ENCODE results near the gene MCF2L2. TPM values are rescaled to one million over a fixed set of nuclear protein-coding genes. Genes with fewer than 3 reads are reported as not detected.

The MCF2L2 gene
- polyA plus RNA-seq, 1 donor from 2014 or later, result 9.3 TPM

- no peak overlapping the region for H2AFZ ChIP-seq (ENCODE audit: low read depth, low read length)
- no peaks in the 10 kb centered on the region for H3F3A ChIP-seq (ENCODE audit: insufficient read depth, low read length, poor library complexity, severe bottlenecking)
- no peaks in the 10 kb centered on the region for H3K27me3 ChIP-seq (ENCODE audit: insufficient read depth, low read depth, low read length)
- no peaks in the 10 kb centered on the region for H4K20me1 ChIP-seq (ENCODE audit: insufficient read depth)
- no peaks in the 10 kb centered on the region for H3K79me2 ChIP-seq (replicated peaks; ENCODE audit: insufficient read depth, low read length)
- H3K9me3 ChIP-seq (ENCODE audit: low read length), result no peaks in the 10 kb centered on the region
- no peak overlapping the region for H3K4me2 ChIP-seq (ENCODE audit: low read length)
- no peak overlapping the region for H3K4me3 ChIP-seq (ENCODE audit: low read length)
- H3K9me2 ChIP-seq (ENCODE audit: insufficient read depth, low read length), result no peaks in the 10 kb centered on the region
- no peaks in the 10 kb centered on the region for H3K36me3 ChIP-seq (ENCODE audit: insufficient read depth, low read length)
- no peak overlapping the region for H3K9ac ChIP-seq (ENCODE audit: low read length)
- H3K27ac ChIP-seq (ENCODE audit: low read length), result no peak overlapping the region
- TF ChIP-seq POLR2AphosphoS5 (IDR thresholded peaks at IDR 0.05), result no peak
Measured at GRCh38 chr3:183339461-183340086, 88.8 kb downstream of the MCF2L2 start.

DNA sequence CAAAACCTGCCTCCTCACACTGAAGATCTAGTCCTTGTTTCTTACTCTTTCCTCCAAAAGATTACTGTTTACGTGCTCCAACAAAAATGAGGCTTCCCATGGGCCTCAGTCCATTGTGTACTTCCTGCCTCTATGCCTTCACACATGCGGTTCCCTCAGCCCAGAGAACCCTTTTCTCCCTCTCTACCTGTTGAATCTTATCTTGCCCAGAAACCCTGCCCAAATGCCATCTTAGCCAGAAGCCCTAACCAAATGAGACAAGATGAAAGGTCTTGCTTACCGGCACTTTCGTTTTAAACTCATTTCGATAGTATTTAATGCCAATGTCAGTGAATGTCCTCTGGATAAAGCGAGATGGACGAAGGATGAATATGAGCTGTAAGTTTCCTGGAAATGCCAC, 89.9 kb downstream of the MCF2L2 start:
- Histone ChIP-seq H3K79me2 (replicated peaks; ENCODE audit: insufficient read depth, low read length) (no peaks in the 10 kb centered on the region), H3K9me2 (ENCODE audit: insufficient read depth, low read length) (no peaks in the 10 kb centered on the region), H3K4me2 (ENCODE audit: low read length) (no peak overlapping the region), H3F3A (ENCODE audit: insufficient read depth, low read length, poor library complexity, severe bottlenecking) (no peaks in the 10 kb centered on the region), H3K27me3 (ENCODE audit: insufficient read depth, low read depth, low read length) (no peaks in the 10 kb centered on the region), H3K36me3 (ENCODE audit: insufficient read depth, low read length) (no peaks in the 10 kb centered on the region), H3K9me3 (ENCODE audit: low read length) (no peaks in the 10 kb centered on the region), H2AFZ (ENCODE audit: low read depth, low read length) (no peak overlapping the region), H4K20me1 (ENCODE audit: insufficient read depth) (no peaks in the 10 kb centered on the region), H3K9ac (ENCODE audit: low read length) (no peak overlapping the region), H3K4me3 (ENCODE audit: low read length) (no peak overlapping the region), H3K27ac (ENCODE audit: low read length) (no peak overlapping the region)
- TF ChIP-seq EP300 (conservative IDR thresholded peaks at IDR 0.05; ENCODE audit: poor library complexity, severe bottlenecking), result no peak

DNA sequence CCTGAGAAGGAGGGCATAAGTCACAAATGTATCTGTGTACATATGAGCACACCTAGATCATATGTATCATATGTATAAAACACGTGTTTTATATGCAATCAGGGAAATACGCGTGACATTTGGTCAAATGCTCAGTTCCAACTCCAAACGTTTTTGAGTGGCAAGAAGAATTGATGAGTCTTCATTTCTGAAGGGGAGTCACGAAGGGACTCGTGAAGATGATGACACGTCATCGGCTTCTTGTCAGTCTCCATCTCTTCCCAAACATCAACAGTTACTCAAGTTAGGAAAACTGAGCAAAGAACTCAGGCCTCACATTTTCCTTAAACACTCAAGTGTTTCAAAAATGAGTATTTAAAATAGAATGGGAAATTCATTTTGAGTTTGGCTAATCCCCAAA, 95.9 kb downstream of the MCF2L2 start:
- H2AFZ ChIP-seq (ENCODE audit: low read depth, low read length), result no peak overlapping the region
- no peak for TF ChIP-seq EZH2 (IDR thresholded peaks at IDR 0.05; ENCODE audit: borderline replicate concordance, insufficient read depth, low read length, poor library complexity, severe bottlenecking)

GRCh38 chr3:183331498-183331897, 96.9 kb downstream of the MCF2L2 start:
- no peak overlapping the region for H3K9ac ChIP-seq (ENCODE audit: low read length)
- no peaks in the 10 kb centered on the region for H3K27me3 ChIP-seq (ENCODE audit: insufficient read depth, low read depth, low read length)

More for the DNA sequence above, 95.9 kb downstream of the MCF2L2 start:
- Histone ChIP-seq H3K27ac (ENCODE audit: low read length) (no peak overlapping the region), H3K9me2 (ENCODE audit: insufficient read depth, low read length) (no peaks in the 10 kb centered on the region), H4K20me1 (ENCODE audit: insufficient read depth) (no peaks in the 10 kb centered on the region), H3K9me3 (ENCODE audit: low read length) (no peaks in the 10 kb centered on the region), H3K4me2 (ENCODE audit: low read length) (no peak overlapping the region), H3K4me3 (ENCODE audit: low read length) (no peak overlapping the region), H3F3A (ENCODE audit: insufficient read depth, low read length, poor library complexity, severe bottlenecking) (no peaks in the 10 kb centered on the region), H3K9ac (ENCODE audit: low read length) (no peak overlapping the region), H3K27me3 (ENCODE audit: insufficient read depth, low read depth, low read length) (no peaks in the 10 kb centered on the region), H3K79me2 (replicated peaks; ENCODE audit: insufficient read depth, low read length) (no peaks in the 10 kb centered on the region), H3K36me3 (ENCODE audit: insufficient read depth, low read length) (no peaks in the 10 kb centered on the region)

More at GRCh38 chr3:183331498-183331897, 96.9 kb downstream of the MCF2L2 start:
- Histone ChIP-seq H3K4me3 (ENCODE audit: low read length) (no peak overlapping the region), H3K4me2 (ENCODE audit: low read length) (no peak overlapping the region), H3K79me2 (replicated peaks; ENCODE audit: insufficient read depth, low read length) (no peaks in the 10 kb centered on the region), H3F3A (ENCODE audit: insufficient read depth, low read length, poor library complexity, severe bottlenecking) (no peaks in the 10 kb centered on the region), H2AFZ (ENCODE audit: low read depth, low read length) (no peak overlapping the region), H4K20me1 (ENCODE audit: insufficient read depth) (no peaks in the 10 kb centered on the region), H3K9me2 (ENCODE audit: insufficient read depth, low read length) (no peaks in the 10 kb centered on the region), H3K9me3 (ENCODE audit: low read length) (no peaks in the 10 kb centered on the region), H3K27ac (ENCODE audit: low read length) (no peak overlapping the region), H3K36me3 (ENCODE audit: insufficient read depth, low read length) (no peaks in the 10 kb centered on the region)
- TF ChIP-seq, protein P1, sequence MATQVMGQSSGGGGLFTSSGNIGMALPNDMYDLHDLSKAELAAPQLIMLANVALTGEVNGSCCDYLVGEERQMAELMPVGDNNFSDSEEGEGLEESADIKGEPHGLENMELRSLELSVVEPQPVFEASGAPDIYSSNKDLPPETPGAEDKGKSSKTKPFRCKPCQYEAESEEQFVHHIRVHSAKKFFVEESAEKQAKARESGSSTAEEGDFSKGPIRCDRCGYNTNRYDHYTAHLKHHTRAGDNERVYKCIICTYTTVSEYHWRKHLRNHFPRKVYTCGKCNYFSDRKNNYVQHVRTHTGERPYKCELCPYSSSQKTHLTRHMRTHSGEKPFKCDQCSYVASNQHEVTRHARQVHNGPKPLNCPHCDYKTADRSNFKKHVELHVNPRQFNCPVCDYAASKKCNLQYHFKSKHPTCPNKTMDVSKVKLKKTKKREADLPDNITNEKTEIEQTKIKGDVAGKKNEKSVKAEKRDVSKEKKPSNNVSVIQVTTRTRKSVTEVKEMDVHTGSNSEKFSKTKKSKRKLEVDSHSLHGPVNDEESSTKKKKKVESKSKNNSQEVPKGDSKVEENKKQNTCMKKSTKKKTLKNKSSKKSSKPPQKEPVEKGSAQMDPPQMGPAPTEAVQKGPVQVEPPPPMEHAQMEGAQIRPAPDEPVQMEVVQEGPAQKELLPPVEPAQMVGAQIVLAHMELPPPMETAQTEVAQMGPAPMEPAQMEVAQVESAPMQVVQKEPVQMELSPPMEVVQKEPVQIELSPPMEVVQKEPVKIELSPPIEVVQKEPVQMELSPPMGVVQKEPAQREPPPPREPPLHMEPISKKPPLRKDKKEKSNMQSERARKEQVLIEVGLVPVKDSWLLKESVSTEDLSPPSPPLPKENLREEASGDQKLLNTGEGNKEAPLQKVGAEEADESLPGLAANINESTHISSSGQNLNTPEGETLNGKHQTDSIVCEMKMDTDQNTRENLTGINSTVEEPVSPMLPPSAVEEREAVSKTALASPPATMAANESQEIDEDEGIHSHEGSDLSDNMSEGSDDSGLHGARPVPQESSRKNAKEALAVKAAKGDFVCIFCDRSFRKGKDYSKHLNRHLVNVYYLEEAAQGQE (IDR thresholded peaks at IDR 0.05; ENCODE audit: borderline replicate concordance), result no peak
- TF ChIP-seq TAF1 (IDR thresholded peaks at IDR 0.05; ENCODE audit: low read depth), result no peak
- TF ChIP-seq EZH2 (IDR thresholded peaks at IDR 0.05; ENCODE audit: borderline replicate concordance, insufficient read depth, low read length, poor library complexity, severe bottlenecking), result no peak
- TF ChIP-seq EP300 (conservative IDR thresholded peaks at IDR 0.05; ENCODE audit: poor library complexity, severe bottlenecking), result no peak
- TF ChIP-seq MXI1 (conservative IDR thresholded peaks at IDR 0.05; ENCODE audit: poor library complexity, severe bottlenecking), result no peak
